Heart left ventricle (tissue), 13 donors: ENCODE measurements around the gene PDZD7.

Experiments
- POLR2A ChIP-seq, 2 donors: fragments of 450-650 bp; IDR thresholded peaks; one replicate each; pipeline ENCODE4 v1.6.1; 2017; ENCODE audit warnings: antibody characterized with exemption in 2 of 2, mild to moderate bottlenecking in 2 of 2, moderate library complexity in 2 of 2
- TF ChIP-seq, protein P1 (sequence below), 12 donors: fragments of 200-600 bp; sonication (generic) in 4 of 12; IDR thresholded peaks; one replicate each; pipeline versions ENCODE4 v1.5.0 to v1.8.0; 2018 to 2022; ENCODE audit warnings: antibody characterized with exemption in 12 of 12, mild to moderate bottlenecking in 5 of 12
- donor health status: ischemic (EF 13 %, LVEDD 7.1; RV severe dilation, severe dysfunction).
- donor health status: DM: no; HTN: yes; CAD: no.
- donor health status: DM: no; HTN: no; CAD: no.
- donor health status: ischemic (EF 25% LVEDD 6.9; RV normal size, moderate dysfunction).
- donor health status: ischemic (EF 25% LVEDD 5.7; RV mildly dilated, moderate dysfunction).
- donor health status: ischemic (EF 35%, LVEDD 5.7; RV mildly dilated, moderate dysfunction).
- donor health status: nonischemic (EF 11% LVEDD 7.7; RV severe dilation, severe dysfunction).
- donor health status: DM: yes; HTN: yes; CAD: no.
- donor health status: PGD.
- donor health status: ischemic (EF 29% LVEDD 5.4; RV normal size, mild dysfunction).
- donor health status: nonischemic (EF 23%, LVEDD 6.1; RV moderate dilation, normal function).

DNA sequence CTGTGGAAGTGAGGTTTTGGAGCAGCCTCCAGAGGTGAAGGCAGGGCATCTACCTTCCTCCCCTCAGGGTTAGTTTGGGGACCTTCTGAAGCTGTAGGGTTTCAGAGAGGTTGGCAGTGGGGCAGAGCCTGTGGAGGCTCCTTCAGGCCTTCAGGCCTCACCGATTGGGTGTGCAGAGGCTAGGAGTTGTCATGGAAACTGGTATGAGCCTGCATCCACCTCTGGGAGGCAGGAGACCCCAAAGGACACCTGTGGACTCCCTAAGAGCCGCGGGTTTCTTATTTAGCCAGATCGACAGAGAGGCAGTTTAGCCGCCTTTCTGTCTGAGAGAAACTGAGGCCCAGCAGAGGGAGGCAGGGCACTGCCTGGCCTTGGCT, 29.3 kb downstream of the PDZD7 start:
- no peak for TF ChIP-seq POLR2A (IDR thresholded peaks at IDR 0.05)
- TF ChIP-seq, protein P1, sequence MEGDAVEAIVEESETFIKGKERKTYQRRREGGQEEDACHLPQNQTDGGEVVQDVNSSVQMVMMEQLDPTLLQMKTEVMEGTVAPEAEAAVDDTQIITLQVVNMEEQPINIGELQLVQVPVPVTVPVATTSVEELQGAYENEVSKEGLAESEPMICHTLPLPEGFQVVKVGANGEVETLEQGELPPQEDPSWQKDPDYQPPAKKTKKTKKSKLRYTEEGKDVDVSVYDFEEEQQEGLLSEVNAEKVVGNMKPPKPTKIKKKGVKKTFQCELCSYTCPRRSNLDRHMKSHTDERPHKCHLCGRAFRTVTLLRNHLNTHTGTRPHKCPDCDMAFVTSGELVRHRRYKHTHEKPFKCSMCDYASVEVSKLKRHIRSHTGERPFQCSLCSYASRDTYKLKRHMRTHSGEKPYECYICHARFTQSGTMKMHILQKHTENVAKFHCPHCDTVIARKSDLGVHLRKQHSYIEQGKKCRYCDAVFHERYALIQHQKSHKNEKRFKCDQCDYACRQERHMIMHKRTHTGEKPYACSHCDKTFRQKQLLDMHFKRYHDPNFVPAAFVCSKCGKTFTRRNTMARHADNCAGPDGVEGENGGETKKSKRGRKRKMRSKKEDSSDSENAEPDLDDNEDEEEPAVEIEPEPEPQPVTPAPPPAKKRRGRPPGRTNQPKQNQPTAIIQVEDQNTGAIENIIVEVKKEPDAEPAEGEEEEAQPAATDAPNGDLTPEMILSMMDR (IDR thresholded peaks at IDR 0.05), result no peak
